IgD-negative memory B cell (primary cell): ENCODE results near the gene IGFBP2. TPM values are rescaled to one million over a fixed set of nuclear protein-coding genes. Genes with fewer than 3 reads are reported as not detected.

Source experiments
- H3K27ac Mint-ChIP-seq, 3 donors: one replicate each; pipeline ENCODE4 v1.8.0; 2020 to 2022; ENCODE audit warnings: mild to moderate bottlenecking in 3 of 3, mixed read lengths in 3 of 3, moderate library complexity in 1 of 3
- H3K27me3 Mint-ChIP-seq: one replicate; pipeline ENCODE4 v1.8.0; 2021; ENCODE audit warnings: mixed read lengths
- H3K36me3 Mint-ChIP-seq: one replicate; pipeline ENCODE4 v1.8.0; 2020; ENCODE audit warnings: mild to moderate bottlenecking, mixed read lengths
- H3K4me1 Mint-ChIP-seq, 3 donors: one replicate each; pipeline ENCODE4 v1.8.0; 2020 to 2022; ENCODE audit warnings: mixed read lengths in 3 of 3, mild to moderate bottlenecking in 1 of 3
- H3K4me3 Mint-ChIP-seq, 4 donors: one replicate each; pipeline ENCODE4 v1.8.0; 2020 to 2022; ENCODE audit warnings: mild to moderate bottlenecking in 4 of 4, mixed read lengths in 4 of 4, moderate library complexity in 3 of 4
- H3K9me3 Mint-ChIP-seq, 3 donors: one replicate each; pipeline ENCODE4 v1.8.0; 2020 to 2021; ENCODE audit warnings: mixed read lengths in 3 of 3, mild to moderate bottlenecking in 1 of 3
- polyA plus RNA-seq: library from polyadenylated mRNA; unstranded; fragments of 300-500 nt; fragmentation: Illumina TruSeq; gene quantifications from one replicate; pipeline ENCODE4 v1.2.3, GENCODE V29; 2021

The IGFBP2 gene
- polyA plus RNA-seq, 1 donor from 2014 or later = not detected

DNA sequence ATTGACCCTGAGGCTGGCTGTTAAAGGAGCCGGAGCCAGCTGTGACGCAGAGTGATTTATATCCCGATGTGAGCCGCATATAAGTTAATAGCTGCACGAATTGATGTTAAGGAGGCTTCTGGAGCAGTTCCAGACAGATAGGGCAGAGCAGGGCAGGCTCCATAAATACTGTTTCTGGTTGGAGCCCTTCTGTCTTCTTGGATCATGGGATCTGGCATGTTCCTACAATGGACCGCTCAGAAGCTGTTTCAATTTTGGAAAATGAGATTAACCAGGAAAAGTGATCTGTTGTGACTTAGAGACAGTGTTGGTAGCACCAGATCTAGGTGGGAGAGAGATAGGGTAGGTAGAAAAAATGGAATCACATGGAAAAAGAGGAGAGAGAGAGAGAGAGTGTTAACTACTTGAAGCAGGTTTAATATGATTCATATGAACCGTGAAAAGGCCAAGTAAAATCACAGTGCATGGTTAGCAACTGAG is 66.9 kb downstream of the IGFBP2 start:
- Mint-ChIP-seq H3K9me3 (no peaks in the 10 kb centered on the region), H3K36me3 (no peaks in the 10 kb centered on the region), H3K27ac (no peak overlapping the region), H3K27me3 (peaks cover 21% of the 10 kb centered on the region), H3K4me1 (peaks cover 0 to 3% (median 0%) of the 10 kb centered on the region in 3 donors), H3K4me3 (no peak overlapping the region)

DNA sequence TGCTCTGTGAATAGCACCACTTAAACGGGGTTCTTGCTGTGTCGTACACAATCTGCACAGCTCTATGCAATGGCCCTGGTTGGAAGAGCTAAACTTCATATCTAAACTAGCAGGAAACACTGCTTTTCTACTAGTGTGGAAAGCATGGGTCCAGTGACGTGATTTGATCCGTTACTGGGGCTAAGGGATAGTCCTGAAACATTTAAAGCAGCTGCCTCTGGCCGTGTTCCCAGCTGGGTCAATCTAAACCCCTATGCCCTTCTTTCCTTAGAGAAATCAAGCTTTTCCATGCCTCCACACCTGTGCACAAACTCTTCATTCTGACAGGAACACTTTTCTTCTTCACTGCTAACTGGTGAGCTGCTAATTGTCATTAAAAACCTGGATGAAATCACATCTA is 67.6 kb downstream of the IGFBP2 start:
- no peaks in the 10 kb centered on the region for H3K9me3 Mint-ChIP-seq
- H3K27ac Mint-ChIP-seq = no peak overlapping the region
- H3K4me3 Mint-ChIP-seq = no peak overlapping the region
- H3K4me1 Mint-ChIP-seq = peaks cover 0 to 3% (median 0%) of the 10 kb centered on the region in 3 donors
- no peaks in the 10 kb centered on the region for H3K36me3 Mint-ChIP-seq
- H3K27me3 Mint-ChIP-seq = peaks cover 20% of the 10 kb centered on the region

DNA sequence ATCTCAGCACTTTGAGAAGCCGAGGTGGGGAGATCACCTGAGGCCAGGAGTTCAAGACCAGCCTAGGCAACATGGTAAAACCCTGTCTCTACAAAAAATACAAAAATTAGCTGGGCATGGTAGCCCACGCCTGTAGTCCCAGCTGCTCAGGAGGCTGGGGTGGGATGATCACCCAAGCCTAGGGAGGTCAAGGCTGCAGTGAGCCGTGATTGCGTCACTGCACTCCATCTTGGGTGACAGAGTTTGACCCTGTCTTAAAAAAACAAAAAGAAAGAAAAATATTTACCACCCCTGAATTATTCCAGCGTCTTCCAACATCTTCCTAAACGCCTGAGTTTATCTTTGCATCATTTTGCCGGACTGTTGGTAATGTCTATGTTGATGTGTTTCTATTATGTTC is 68.3 kb downstream of the IGFBP2 start:
- no peaks in the 10 kb centered on the region for H3K36me3 Mint-ChIP-seq
- H3K27me3 Mint-ChIP-seq = peaks cover 12% of the 10 kb centered on the region
- H3K4me1 Mint-ChIP-seq = no peaks in the 10 kb centered on the region
- no peaks in the 10 kb centered on the region for H3K9me3 Mint-ChIP-seq
- no peak overlapping the region for H3K4me3 Mint-ChIP-seq
- H3K27ac Mint-ChIP-seq = no peak overlapping the region

DNA sequence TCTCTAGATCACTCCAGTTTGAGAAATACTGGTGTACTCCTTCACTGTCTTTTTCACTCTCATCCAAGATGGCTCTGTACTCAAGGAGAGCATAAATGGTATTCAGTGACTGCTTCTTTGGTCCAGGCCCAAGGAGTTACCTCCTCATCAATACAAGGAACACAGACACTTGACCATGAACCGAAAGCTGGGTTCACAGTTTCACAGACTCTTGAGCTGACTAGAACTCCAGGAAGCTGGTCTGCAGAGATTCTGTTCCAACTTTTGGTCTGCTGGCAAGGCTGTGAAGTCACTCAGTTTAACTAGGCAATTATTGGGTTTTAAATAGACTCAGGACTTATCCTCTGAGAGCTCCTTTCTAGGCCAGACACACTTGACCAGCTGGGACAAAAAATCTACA is 69.5 kb downstream of the IGFBP2 start:
- Mint-ChIP-seq H3K4me1 (no peaks in the 10 kb centered on the region), H3K4me3 (no peak overlapping the region), H3K27ac (no peak overlapping the region), H3K9me3 (no peaks in the 10 kb centered on the region), H3K27me3 (peaks cover 3% of the 10 kb centered on the region), H3K36me3 (no peaks in the 10 kb centered on the region)

DNA sequence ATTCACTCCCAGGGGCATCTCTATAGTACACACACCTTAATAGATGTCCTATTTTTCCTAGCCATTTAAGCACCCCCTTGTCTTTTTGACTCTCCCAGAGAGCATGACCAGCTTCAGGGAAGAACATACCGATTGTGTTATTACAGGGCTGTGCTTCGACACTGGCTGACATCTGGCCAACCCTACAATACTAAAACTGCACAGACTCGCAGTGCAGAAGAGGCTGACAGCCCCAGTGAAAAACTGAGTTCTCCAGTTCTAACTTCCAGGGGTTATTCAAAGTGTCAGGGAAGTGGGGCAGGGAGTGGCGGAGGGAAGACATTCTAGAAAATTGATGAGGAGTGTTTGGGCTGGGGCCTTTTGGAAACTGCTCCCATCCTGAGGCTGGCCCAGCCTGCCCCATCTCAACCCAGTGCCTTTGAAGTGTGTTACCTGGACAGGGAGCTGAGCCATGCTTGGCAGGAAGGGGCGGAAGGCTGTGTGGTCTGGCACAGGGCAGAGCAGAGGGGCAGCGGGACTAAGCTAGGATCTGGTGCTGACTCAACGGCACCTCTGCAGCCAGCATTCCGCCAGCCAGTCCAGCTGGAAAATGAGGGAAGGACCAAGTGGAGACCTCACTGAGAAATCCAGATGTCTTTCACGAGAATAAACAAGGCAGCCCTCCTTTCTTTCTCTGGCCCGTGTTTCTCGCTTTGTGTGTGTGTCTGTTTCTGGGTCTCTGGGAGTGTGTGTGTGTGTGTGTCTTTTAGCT is 77.5 kb downstream of the IGFBP2 start:
- Mint-ChIP-seq H3K27me3 (peaks cover 3% of the 10 kb centered on the region), H3K4me3 (no peak overlapping the region), H3K27ac (no peak overlapping the region), H3K4me1 (no peaks in the 10 kb centered on the region), H3K9me3 (peaks cover 0 to 10% (median 3%) of the 10 kb centered on the region in 3 donors), H3K36me3 (no peaks in the 10 kb centered on the region)

DNA sequence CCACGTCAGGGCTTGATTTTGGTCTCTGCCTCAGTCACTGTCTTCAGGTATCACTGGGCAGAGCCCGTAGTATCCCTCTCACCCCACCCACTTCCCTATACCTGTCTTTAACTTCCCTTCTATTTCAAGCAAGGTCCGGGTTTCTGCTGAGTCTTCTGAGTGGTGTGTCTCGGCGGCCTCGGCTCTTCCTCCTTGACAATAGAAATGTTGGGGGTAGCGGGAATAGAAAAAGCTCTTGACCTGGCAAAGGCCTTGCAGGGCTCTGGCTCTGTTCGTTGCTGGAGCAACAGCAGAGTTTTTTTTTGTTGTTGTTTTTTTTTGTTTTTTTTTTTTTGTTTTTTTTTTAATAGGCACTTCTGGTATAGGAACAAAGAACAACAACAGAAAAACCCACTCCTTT is 78.1 kb downstream of the IGFBP2 start:
- H3K27me3 Mint-ChIP-seq = peaks cover 3% of the 10 kb centered on the region
- no peak overlapping the region for H3K27ac Mint-ChIP-seq
- H3K4me3 Mint-ChIP-seq = no peak overlapping the region
- peaks cover 0 to 10% (median 3%) of the 10 kb centered on the region in 3 donors for H3K9me3 Mint-ChIP-seq
- no peaks in the 10 kb centered on the region for H3K4me1 Mint-ChIP-seq
- no peaks in the 10 kb centered on the region for H3K36me3 Mint-ChIP-seq

DNA sequence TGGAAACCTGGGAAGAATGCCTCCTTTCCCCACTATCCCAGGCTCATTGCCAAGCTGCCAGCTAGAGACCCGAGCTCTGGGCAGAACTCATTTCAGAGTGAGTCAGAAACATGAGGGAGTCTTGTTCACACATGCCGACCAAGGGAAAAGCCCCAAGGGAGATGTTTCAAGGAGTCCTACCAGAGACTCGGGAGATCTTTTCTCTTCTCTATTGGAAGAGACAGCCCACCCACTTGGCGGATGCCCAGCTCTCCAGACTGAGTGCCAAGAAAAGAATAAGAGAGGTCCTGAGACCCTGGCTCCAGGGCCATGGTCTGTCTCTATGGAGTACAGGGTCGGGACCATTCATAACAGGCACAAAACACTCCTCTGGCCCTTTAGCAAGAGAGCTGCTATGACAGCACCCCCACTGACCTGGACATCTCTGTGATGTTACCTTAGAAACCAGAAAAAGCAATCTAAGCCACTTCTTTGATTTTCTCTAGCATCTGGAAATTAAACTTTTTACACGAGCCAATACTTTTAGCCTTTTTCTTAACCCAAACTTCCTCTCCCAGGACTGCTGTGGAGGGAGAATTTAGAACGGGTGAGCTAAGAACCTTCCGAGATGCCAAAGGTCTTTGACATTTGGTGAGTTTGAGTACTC is 80.6 kb downstream of the IGFBP2 start:
- no peak overlapping the region for H3K4me3 Mint-ChIP-seq
- H3K9me3 Mint-ChIP-seq = peaks cover 0 to 9% (median 3%) of the 10 kb centered on the region in 3 donors
- H3K36me3 Mint-ChIP-seq = no peaks in the 10 kb centered on the region

More for the DNA sequence above, 80.6 kb downstream of the IGFBP2 start:
- Mint-ChIP-seq H3K27ac (no peak overlapping the region), H3K4me1 (no peaks in the 10 kb centered on the region), H3K27me3 (peaks cover 5% of the 10 kb centered on the region)

Other genes starting within 250 kb of the IGFBP2 start
- gene SMARCAL1, start 220.9 kb upstream of the IGFBP2 start, polyA plus RNA-seq = 27.9 TPM
- 4,003 TPM for gene RPL37A, start 134.6 kb upstream of the IGFBP2 start, polyA plus RNA-seq
- gene IGFBP5, start 62.1 kb downstream of the IGFBP2 start, polyA plus RNA-seq = not detected
- gene TNP1, start 226.6 kb downstream of the IGFBP2 start, polyA plus RNA-seq = not detected